ENCODE measurements around the gene SRSF1. TPM values are rescaled to one million over a fixed set of nuclear protein-coding genes. Genes with fewer than 3 reads are reported as not detected.

SRSF1 gene
- polyA plus RNA-seq, 2 of the 4 experiments (the other 2 are of a cell fraction) = 364 to 490 TPM

GRCh38 chr17:57988301-57989250 is 18.5 kb downstream of the SRSF1 start:
- peaks cover 71% of the 10 kb centered on the region for H3K4me1 ChIP-seq
- peak overlapping the region; percentile 77 for H3K4me3 ChIP-seq
- peak; percentile 72 to 79 for ATAC-seq
- no peaks in the 10 kb centered on the region for H3K9me3 ChIP-seq
- ChIA-PET CTCF (interaction anchor here (1.4 to 26.3 kb wide), 6 partner anchors 7 to 155 kb away, joined by 4 to 1377 read pairs (median 24); partner anchors contain the start of genes CUEDC1 and MRPS23), POLR2A (interaction anchor here (0.6 to 5.2 kb wide), 20 partner anchors 9 to 149 kb away, joined by 3 to 36 read pairs (median 6); partner anchors contain the start of genes CUEDC1, DYNLL2, MRPS23 and SRSF1)
- 4% methylated on average over 35 of the region's 54 CpGs for WGBS (ENCODE audit: missing lambda C conversion rate)
- H3K4me2 ChIP-seq = peak overlapping the region; percentile 84
- H3K27ac ChIP-seq = peak overlapping the region; percentile 96 to 98
- DNase-seq (ENCODE audit: low read depth in 1 of 2, low spot score in 1 of 2) = peak; percentile 77 to 90
- no peak for FAIRE-seq
- TF ChIP-seq GATA3 (IDR thresholded peaks at IDR 0.05; ENCODE audit: borderline replicate concordance) (peak; percentile 48), NPAS2 (CRISPR knock-in tag; IDR thresholded peaks at IDR 0.05; ENCODE audit: borderline replicate concordance) (no peak), MAZ (IDR thresholded peaks at IDR 0.05; ENCODE audit: borderline replicate concordance, low read depth, low read length) (no peak), CHD2 (IDR thresholded peaks at IDR 0.05; ENCODE audit: low read length, partially characterized antibody) (no peak), HOXB5 (CRISPR knock-in tag; IDR thresholded peaks at IDR 0.05) (peak; percentile 74), POLR2A (IDR thresholded peaks at IDR 0.05; ENCODE audit: low read length) (no peak; the same call in 1 of the 2 replicates), CEBPB (IDR thresholded peaks at IDR 0.05) (no peak), PHF8 (IDR thresholded peaks at IDR 0.05; ENCODE audit: borderline replicate concordance, low read depth) (no peak), ZSCAN20 (CRISPR knock-in tag; IDR thresholded peaks at IDR 0.05) (no peak), ZNF302 (CRISPR knock-in tag; IDR thresholded peaks at IDR 0.05) (no peak), POLR2AphosphoS2 (conservative IDR thresholded peaks at IDR 0.05; ENCODE audit: low read length) (peak; percentile 87; the same call in 1 of the 2 replicates), MYC (IDR thresholded peaks at IDR 0.05; ENCODE audit: borderline replicate concordance, low read length) (no peak), RAD21 (conservative IDR thresholded peaks at IDR 0.05 in 1 of 2, IDR thresholded peaks at IDR 0.05 in 1 of 2) (peak; percentile 7 to 21; a peak in 1 of 5 replicates), MAFK (IDR thresholded peaks at IDR 0.05; ENCODE audit: partially characterized antibody) (no peak), CBX8 (IDR thresholded peaks at IDR 0.05) (no peak), BHLHE40 (IDR thresholded peaks at IDR 0.05; ENCODE audit: low read depth, low read length) (no peak), BCL3 (IDR thresholded peaks at IDR 0.05) (peak; percentile 30; the same call in 1 of the 3 replicates), TFCP2L1 (CRISPR knock-in tag; IDR thresholded peaks at IDR 0.05) (peak; percentile 97), RCOR1 (IDR thresholded peaks at IDR 0.05; ENCODE audit: low read depth, low read length) (no peak), HEYL (CRISPR knock-in tag; IDR thresholded peaks at IDR 0.05) (no peak), NFE2L2 (conservative IDR thresholded peaks at IDR 0.05; ENCODE audit: low read length) (no peak), PBX3 (IDR thresholded peaks at IDR 0.05) (peak; percentile 84), EP300 (IDR thresholded peaks at IDR 0.05) (no peak), TP53 (CRISPR knock-in tag; IDR thresholded peaks at IDR 0.05) (peak; percentile 95), JUN (IDR thresholded peaks at IDR 0.05) (peak; percentile 82 to 94; a peak in 4 of 5 replicates), JUNB (IDR thresholded peaks at IDR 0.05) (no peak), KDM1A (IDR thresholded peaks at IDR 0.05; ENCODE audit: low read depth) (no peak), HMGXB4 (CRISPR knock-in tag; IDR thresholded peaks at IDR 0.05; ENCODE audit: borderline replicate concordance) (0 out of 2 replicates have a peak, but pooled peaks have one; percentile 67), NR3C1 (IDR thresholded peaks at IDR 0.05) (no peak), HDAC2 (IDR thresholded peaks at IDR 0.05) (no peak), HOXA7 (CRISPR knock-in tag; IDR thresholded peaks at IDR 0.05) (peak; percentile 97), SREBF2 (IDR thresholded peaks at IDR 0.05) (no peak), ZC3H11A (IDR thresholded peaks at IDR 0.05) (no peak), REST (IDR thresholded peaks at IDR 0.05) (peak; percentile 7; the same call in 1 of the 2 replicates)
